Fibroblast of skin of left quadriceps (primary cell): ENCODE results near the gene UQCRC1.

ENCODE experiments used
- DNase-seq, 2 experiments: peaks; one replicate each; pipeline ENCODE4 v3.0.0-alpha.2; 2013; ENCODE audit warnings: low read depth in 2 of 2

UQCRC1 gene

GRCh38 chr3:48572517-48572916, 36.9 kb downstream of the UQCRC1 start:
- DNase-seq, result no peak

- DNase-seq, result no peak
Measured at GRCh38 chr3:48571938-48572337, 37.5 kb downstream of the UQCRC1 start.

GRCh38 chr3:48569808-48570450, 39.5 kb downstream of the UQCRC1 start:
- DNase-seq, result no peak

- DNase-seq, result no peak
Measured at GRCh38 chr3:48569400-48569799, 40.0 kb downstream of the UQCRC1 start.

GRCh38 chr3:48568476-48568875, 41.0 kb downstream of the UQCRC1 start:
- DNase-seq, result no peak

GRCh38 chr3:48567500-48567899, 41.9 kb downstream of the UQCRC1 start:
- no peak for DNase-seq

- no peak for DNase-seq
Measured at GRCh38 chr3:48567090-48567489, 42.4 kb downstream of the UQCRC1 start.

GRCh38 chr3:48566401-48566760, 43.1 kb downstream of the UQCRC1 start:
- no peak for DNase-seq

- DNase-seq, result no peak
Measured at GRCh38 chr3:48565591-48566400, 43.6 kb downstream of the UQCRC1 start.

- DNase-seq, result no peak
Measured at GRCh38 chr3:48565186-48565585, 44.3 kb downstream of the UQCRC1 start.

- no peak for DNase-seq
Measured at GRCh38 chr3:48564667-48565066, 44.8 kb downstream of the UQCRC1 start.

GRCh38 chr3:48564022-48564421, 45.4 kb downstream of the UQCRC1 start:
- no peak for DNase-seq

- no peak for DNase-seq
Measured at GRCh38 chr3:48563382-48563918, 46.0 kb downstream of the UQCRC1 start, which contains the start of gene UCN2. Gene UCN2 (minus strand): TSS chr3:48563781. CDS start chr3:48563124, 657 bp downstream.

- no peak for DNase-seq
Measured at GRCh38 chr3:48562367-48563095, 46.9 kb downstream of the UQCRC1 start.

- no peak for DNase-seq
Measured at GRCh38 chr3:48561045-48561736, 48.3 kb downstream of the UQCRC1 start.

- DNase-seq, result no peak
Measured at GRCh38 chr3:48560648-48561018, 48.8 kb downstream of the UQCRC1 start.

GRCh38 chr3:48558493-48559134, 50.8 kb downstream of the UQCRC1 start:
- no peak for DNase-seq

GRCh38 chr3:48556796-48557626, 52.4 kb downstream of the UQCRC1 start, which contains the start of gene PFKFB4:
Gene PFKFB4 (minus strand): TSS chr3:48556803. CDS start chr3:48556777, 26 bp downstream.
- DNase-seq, result peak; percentile 98

- DNase-seq, result no peak
Measured at GRCh38 chr3:48555949-48556795, 53.3 kb downstream of the UQCRC1 start.
